Upper lobe of right lung (tissue), 1 donor: ENCODE measurements around the gene S1PR5. TPM values are rescaled to one million over a fixed set of nuclear protein-coding genes. Genes with fewer than 3 reads are reported as not detected.
"Not testable (repeated sequence)": the region's sequence is repeated elsewhere in the genome, so short reads cannot be mapped to it uniquely, and the experiment has no call there.

ENCODE experiments used
- ATAC-seq: fragments of 200-7000 bp; cut with Tn5 transposase; one replicate; pipeline ENCODE4 v1.9.1; 2020; ENCODE audit warnings: mild to moderate bottlenecking, moderate library complexity
- DNase-seq: peaks from one replicate; pipeline ENCODE4 v3.0.0-alpha.2; 2020
- H3K27ac ChIP-seq: fragments of 200-600 bp; one replicate; pipeline ENCODE4 v1.8.0; 2022
- H3K27me3 ChIP-seq: fragments of 200-600 bp; one replicate; pipeline ENCODE4 v1.8.0; 2022; ENCODE audit warnings: mild to moderate bottlenecking
- H3K36me3 ChIP-seq: fragments of 200-600 bp; one replicate; pipeline ENCODE4 v1.8.0; 2022
- H3K4me1 ChIP-seq: fragments of 200-600 bp; one replicate; pipeline ENCODE4 v1.8.0; 2022
- H3K4me3 ChIP-seq: fragments of 200-600 bp; one replicate; pipeline ENCODE4 v1.8.0; 2022; ENCODE audit warnings: mild to moderate bottlenecking
- H3K9me3 ChIP-seq: fragments of 200-600 bp; one replicate; pipeline ENCODE4 v1.8.0; 2022
- intact Hi-C: fragments of 100-400 bp; cut with DNase I; formaldehyde crosslinking; loops from one replicate; pipeline ENCODE4 v1.11.0; 2022
- total RNA-seq: library from RNA; stranded (reverse); fragmentation: NEBNext Ultra II Directional; extraction: Animal tissue kit (Norgen Biotek cat#: 25700); gene quantifications from one replicate; pipeline ENCODE4 v1.2.1, GENCODE V29; 2021
- TF ChIP-seq, protein P1 (sequence below): fragments of 200-600 bp; IDR thresholded peaks from one replicate; pipeline ENCODE4 v1.8.0; 2022; ENCODE audit warnings: antibody characterized with exemption
- donor health status: DM: no; HTN: yes; CAD: no; lungs with severe emphysema.

S1PR5 gene
- total RNA-seq, 1 donor from 2014 or later = 2.1 TPM

DNA sequence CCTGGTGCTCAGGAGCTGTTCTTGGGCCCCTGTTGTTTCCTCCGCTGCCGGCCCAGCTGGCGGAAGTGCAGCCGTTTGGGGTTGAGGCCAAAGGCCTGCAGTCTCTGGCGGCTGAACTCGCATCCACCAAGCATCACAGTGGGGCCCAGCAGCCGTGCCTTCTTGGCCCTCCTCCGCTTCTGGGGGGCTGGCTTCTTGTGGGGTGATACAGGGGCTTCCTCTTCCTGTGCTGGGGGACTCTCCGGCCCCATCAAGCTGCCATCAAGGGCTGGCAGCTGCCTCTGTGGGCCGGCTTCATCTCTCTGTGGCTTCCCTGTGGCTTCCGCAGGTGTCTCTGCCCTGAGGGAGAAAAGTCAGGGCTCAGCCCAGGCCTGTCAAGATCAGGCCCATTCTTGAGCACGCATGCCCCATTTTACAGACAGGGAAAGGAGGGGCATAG lies 36.7 kb upstream of the S1PR5 start:
- TF ChIP-seq, protein P1, sequence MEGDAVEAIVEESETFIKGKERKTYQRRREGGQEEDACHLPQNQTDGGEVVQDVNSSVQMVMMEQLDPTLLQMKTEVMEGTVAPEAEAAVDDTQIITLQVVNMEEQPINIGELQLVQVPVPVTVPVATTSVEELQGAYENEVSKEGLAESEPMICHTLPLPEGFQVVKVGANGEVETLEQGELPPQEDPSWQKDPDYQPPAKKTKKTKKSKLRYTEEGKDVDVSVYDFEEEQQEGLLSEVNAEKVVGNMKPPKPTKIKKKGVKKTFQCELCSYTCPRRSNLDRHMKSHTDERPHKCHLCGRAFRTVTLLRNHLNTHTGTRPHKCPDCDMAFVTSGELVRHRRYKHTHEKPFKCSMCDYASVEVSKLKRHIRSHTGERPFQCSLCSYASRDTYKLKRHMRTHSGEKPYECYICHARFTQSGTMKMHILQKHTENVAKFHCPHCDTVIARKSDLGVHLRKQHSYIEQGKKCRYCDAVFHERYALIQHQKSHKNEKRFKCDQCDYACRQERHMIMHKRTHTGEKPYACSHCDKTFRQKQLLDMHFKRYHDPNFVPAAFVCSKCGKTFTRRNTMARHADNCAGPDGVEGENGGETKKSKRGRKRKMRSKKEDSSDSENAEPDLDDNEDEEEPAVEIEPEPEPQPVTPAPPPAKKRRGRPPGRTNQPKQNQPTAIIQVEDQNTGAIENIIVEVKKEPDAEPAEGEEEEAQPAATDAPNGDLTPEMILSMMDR = no peak
- H3K4me1 ChIP-seq = no peaks in the 10 kb centered on the region
- ATAC-seq (peak; percentile 8), DNase-seq (no peak)
- intact Hi-C loops = no loop called here
- H3K9me3 ChIP-seq = no peaks in the 10 kb centered on the region
- no peak overlapping the region for H3K4me3 ChIP-seq
- no peak overlapping the region for H3K27ac ChIP-seq
- H3K36me3 ChIP-seq = peaks cover 96% of the 10 kb centered on the region
- no peaks in the 10 kb centered on the region for H3K27me3 ChIP-seq

- no peaks in the 10 kb centered on the region for H3K9me3 ChIP-seq
- no peak overlapping the region for H3K4me3 ChIP-seq
- DNase-seq = no peak
- intact Hi-C loops = no loop called here
- TF ChIP-seq, protein P1 = no peak
- no peak overlapping the region for H3K27ac ChIP-seq
- ATAC-seq = no peak
- H3K4me1 ChIP-seq = no peaks in the 10 kb centered on the region
- no peaks in the 10 kb centered on the region for H3K27me3 ChIP-seq
- peaks cover 96% of the 10 kb centered on the region for H3K36me3 ChIP-seq
Observed at GRCh38 chr19:10553087-10553667, 35.9 kb upstream of the S1PR5 start.

DNA sequence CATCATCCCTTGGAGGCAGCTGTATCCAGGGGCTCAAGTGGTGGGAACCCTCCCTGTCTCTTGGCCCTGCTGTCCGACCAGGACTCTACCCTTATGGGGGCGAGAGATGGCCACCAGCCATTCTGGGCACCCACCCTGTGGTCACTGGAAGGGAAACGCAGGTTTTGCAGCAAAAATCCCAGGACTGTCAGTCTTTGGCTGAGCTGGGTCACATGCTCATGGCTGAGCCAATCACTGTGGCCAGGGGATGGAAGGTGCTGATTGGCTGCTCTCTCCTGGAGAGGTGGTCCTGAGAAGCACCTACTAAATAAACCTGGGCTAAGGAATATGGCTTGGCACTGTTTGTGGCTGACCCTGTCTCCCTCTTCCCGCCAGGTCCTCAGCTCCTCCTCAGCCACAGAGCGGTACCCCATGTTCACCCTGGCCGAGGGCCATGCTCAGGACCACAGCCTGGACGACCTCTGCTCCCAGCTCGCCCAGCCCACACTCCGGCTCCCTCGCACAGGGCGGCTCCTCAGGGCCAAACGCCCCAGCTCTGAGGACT lies 35.3 kb upstream of the S1PR5 start:
- DNase-seq (no peak), ATAC-seq (peak; percentile 39)
- Histone ChIP-seq H3K27me3 (no peaks in the 10 kb centered on the region), H3K36me3 (peaks cover 98% of the 10 kb centered on the region), H3K4me3 (no peak overlapping the region), H3K4me1 (no peaks in the 10 kb centered on the region), H3K9me3 (no peaks in the 10 kb centered on the region), H3K27ac (no peak overlapping the region)
- TF ChIP-seq, protein P1 = no peak
- intact Hi-C loops = no loop called here

DNA sequence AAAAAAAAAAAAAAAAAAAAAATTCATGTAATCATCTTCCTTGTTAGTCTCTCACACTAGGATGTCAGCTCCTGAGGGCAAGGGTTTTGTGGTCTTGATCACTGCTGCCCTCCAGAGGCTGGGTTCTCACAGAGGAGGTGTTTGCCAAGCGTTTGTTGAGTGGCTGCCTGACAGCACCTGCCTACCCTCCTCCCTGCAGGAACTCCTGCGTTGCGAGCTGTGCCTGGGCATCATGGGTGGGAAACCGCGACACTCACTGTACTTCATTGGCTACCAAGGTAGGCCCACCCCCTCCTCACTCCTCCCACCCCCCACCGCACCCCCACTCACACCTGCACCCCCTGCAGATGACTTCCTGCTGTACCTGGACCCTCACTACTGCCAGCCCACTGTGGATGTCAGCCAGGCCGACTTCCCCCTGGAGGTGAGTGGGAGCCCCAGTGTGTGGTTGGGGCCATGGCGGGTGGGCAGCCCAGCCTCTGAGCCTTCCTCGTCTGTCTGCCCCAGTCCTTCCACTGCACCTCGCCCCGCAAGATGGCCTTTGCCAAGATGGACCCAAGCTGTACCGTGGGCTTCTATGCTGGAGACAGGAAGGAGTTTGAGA lies 34.6 kb upstream of the S1PR5 start:
- Histone ChIP-seq H3K4me1 (no peaks in the 10 kb centered on the region), H3K36me3 (peaks cover 98% of the 10 kb centered on the region), H3K27ac (no peak overlapping the region), H3K4me3 (no peak overlapping the region), H3K9me3 (no peaks in the 10 kb centered on the region), H3K27me3 (no peaks in the 10 kb centered on the region)
- peak; percentile 29 for ATAC-seq
- TF ChIP-seq, protein P1 = no peak
- no peak for DNase-seq
- intact Hi-C loops = no loop called here

GRCh38 chr19:10551006-10551405 lies 33.8 kb upstream of the S1PR5 start:
- H3K27me3 ChIP-seq, H3K4me1 ChIP-seq, H3K9me3 ChIP-seq, ATAC-seq, DNase-seq, H3K27ac ChIP-seq, H3K4me3 ChIP-seq, intact Hi-C loops: not testable (repeated sequence)
- peaks cover 98% of the 10 kb centered on the region for H3K36me3 ChIP-seq

- ATAC-seq = no peak
- intact Hi-C loops = no loop called here
- Histone ChIP-seq H3K36me3 (peaks cover 95% of the 10 kb centered on the region), H3K9me3 (no peaks in the 10 kb centered on the region), H3K27ac (no peak overlapping the region), H3K4me1 (peaks cover under 1% of the 10 kb centered on the region), H3K4me3 (no peak overlapping the region), H3K27me3 (no peaks in the 10 kb centered on the region)
- TF ChIP-seq, protein P1 = no peak
- no peak for DNase-seq
Observed at GRCh38 chr19:10550336-10550735, 33.1 kb upstream of the S1PR5 start.
